OCI-LY7 (cell line): ENCODE data around the gene MYRIP. TPM values are rescaled to one million over a fixed set of nuclear protein-coding genes. Genes with fewer than 3 reads are reported as not detected.

ENCODE experiments used
- BruUV-seq: library from RNA; stranded (reverse); fragments of 400-500 nt; replicated peaks from 2 replicates; lab custom pipeline; 2021; lab: Mats Ljungman, UMichigan
- CTCF ChIA-PET: fragments of 300-600 bp; sonication (Branson Sonifier 250); formaldehyde crosslinking; loops from one replicate; lab custom pipeline; 2022; ENCODE audit warnings: antibody characterized with exemption; ENCODE audit not compliant: unreplicated experiment; lab: Charles Lee
- POLR2A ChIA-PET: fragments of 300-600 bp; sonication (Branson Sonifier 250); formaldehyde crosslinking; loops from one replicate; lab custom pipeline; 2022; ENCODE audit warnings: antibody characterized with exemption; lab: Charles Lee
- DNase-seq: peaks from one replicate; pipeline ENCODE4 v3.0.0-alpha.2; 2015; ENCODE audit warnings: low spot score
- H2AFZ ChIP-seq: fragments of 200-600 bp; sonication (generic), shearing (Covaris generic); 2 replicates; pipeline ENCODE4 v1.6.1; 2014; ENCODE audit warnings: mild to moderate bottlenecking, antibody characterized with exemption, low read length, moderate library complexity
- H3K27ac ChIP-seq: fragments of 200-600 bp; sonication (generic); 2 replicates; pipeline ENCODE4 v1.5.1; 2014; ENCODE audit warnings: mixed run types, low read depth, mild to moderate bottlenecking, moderate library complexity, low read length, inconsistent platforms; ENCODE audit not compliant: poor library complexity, severe bottlenecking
- H3K36me3 ChIP-seq: fragments of 200-600 bp; sonication (generic); 2 replicates; pipeline ENCODE4 v1.6.1; 2014; ENCODE audit warnings: mild to moderate bottlenecking, antibody characterized with exemption, low read length, moderate library complexity, mixed read lengths; ENCODE audit not compliant: insufficient read depth
- H3K4me1 ChIP-seq: fragments of 200-600 bp; sonication (generic); 2 replicates; pipeline ENCODE4 v1.5.1; 2014; ENCODE audit warnings: mild to moderate bottlenecking, low read length; ENCODE audit not compliant: insufficient read depth, poor library complexity, severe bottlenecking
- H3K4me2 ChIP-seq: fragments of 200-600 bp; sonication (generic); 2 replicates; pipeline ENCODE4 v1.6.1; 2014; ENCODE audit warnings: mild to moderate bottlenecking, low read length
- H3K4me3 ChIP-seq: fragments of 200-600 bp; sonication (generic); 2 replicates; pipeline ENCODE4 v1.5.1; 2014; ENCODE audit warnings: mild to moderate bottlenecking, low read depth, low read length; ENCODE audit not compliant: poor library complexity, severe bottlenecking
- H3K79me2 ChIP-seq: fragments of 200-600 bp; sonication (generic); 2 replicates; pipeline ENCODE4 v1.6.1; 2016; ENCODE audit warnings: low read depth, mild to moderate bottlenecking, low read length, moderate library complexity, mixed read lengths; ENCODE audit not compliant: insufficient read depth
- H3K9me2 ChIP-seq: fragments of 200-600 bp; sonication (generic); 2 replicates; pipeline ENCODE4 v1.6.1; 2016; ENCODE audit warnings: mild to moderate bottlenecking, low read length, mixed read lengths; ENCODE audit not compliant: insufficient read depth
- H3K9me3 ChIP-seq: fragments of 200-600 bp; sonication (generic); 2 replicates; pipeline ENCODE4 v1.6.1; 2014; ENCODE audit warnings: mild to moderate bottlenecking, mixed run types, low read length, mixed read lengths
- H4K20me1 ChIP-seq: fragments of 200-600 bp; sonication (generic); 2 replicates; pipeline ENCODE4 v1.6.1; 2014; ENCODE audit warnings: mild to moderate bottlenecking, antibody characterized with exemption, low read length, moderate library complexity, mixed read lengths; ENCODE audit not compliant: insufficient read depth
- EZH2phosphoT487 ChIP-seq: fragments of 200-600 bp; sonication (generic); IDR thresholded peaks from 2 replicates; pipeline ENCODE4 v1.6.1; 2018; ENCODE audit warnings: low read depth, borderline replicate concordance, mild to moderate bottlenecking, mixed run types, antibody characterized with exemption, low read length, moderate library complexity, mixed read lengths
- intact Hi-C: fragments of 100-400 bp; cut with micrococcal nuclease; formaldehyde crosslinking; loops from one replicate; pipeline ENCODE4 v1.10.0; 2022; ENCODE audit not compliant: unreplicated experiment
- total RNA-seq, 2 experiments: library from RNA; depleted of rRNA in 1 of 2; stranded (reverse); fragments of >200 nt in 1 of 2; shearing (Covaris generic) in 1 of 2; gene quantifications; 2 replicates each; pipeline ENCODE4 v1.2.3, GENCODE V29; 2014 to 2022
- TF ChIP-seq, protein P1 (sequence below): fragments of 200-600 bp; sonication (generic); conservative IDR thresholded peaks from 2 replicates; pipeline ENCODE4 v1.5.1; 2014; ENCODE audit warnings: mild to moderate bottlenecking, antibody characterized with exemption, low read length, moderate library complexity, mixed read lengths

Gene MYRIP
- total RNA-seq, 2 experiments from 2014 or later = not detected

DNA sequence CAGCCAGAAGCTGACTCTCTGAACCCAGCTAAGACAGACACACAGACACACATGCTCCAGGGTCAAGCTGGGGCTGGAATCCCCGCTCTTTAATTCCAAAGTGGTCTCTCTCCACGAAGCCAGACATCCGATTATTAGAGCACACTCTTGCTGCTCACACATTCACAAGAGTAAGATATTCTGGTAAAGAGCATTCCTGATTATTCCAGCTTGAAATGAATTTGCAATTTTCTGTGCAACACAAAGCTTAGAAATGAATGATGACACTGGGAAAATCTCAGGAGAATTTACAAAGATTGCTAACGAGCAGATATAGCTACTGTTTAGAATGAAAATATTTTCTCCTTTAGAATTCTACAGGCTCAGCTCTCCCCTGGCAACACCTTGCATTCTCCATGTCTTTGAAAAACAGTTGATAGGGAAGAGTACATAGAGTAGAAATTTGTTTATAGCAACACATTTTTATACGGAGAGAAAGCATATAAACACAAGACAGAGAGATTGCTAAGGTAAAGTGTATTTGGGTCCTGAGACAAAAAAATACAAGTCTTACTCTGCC lies 419.5 kb downstream of the MYRIP start:
- Histone ChIP-seq H3K4me1 (no peaks in the 10 kb centered on the region), H3K9me3 (no peaks in the 10 kb centered on the region), H3K36me3 (no peaks in the 10 kb centered on the region), H4K20me1 (no peaks in the 10 kb centered on the region), H2AFZ (no peak overlapping the region), H3K4me3 (no peak overlapping the region), H3K4me2 (no peak overlapping the region), H3K9me2 (no peaks in the 10 kb centered on the region), H3K27ac (no peak overlapping the region), H3K79me2 (no peaks in the 10 kb centered on the region)
- TF ChIP-seq EZH2phosphoT487 = no peak
- TF ChIP-seq, protein P1, sequence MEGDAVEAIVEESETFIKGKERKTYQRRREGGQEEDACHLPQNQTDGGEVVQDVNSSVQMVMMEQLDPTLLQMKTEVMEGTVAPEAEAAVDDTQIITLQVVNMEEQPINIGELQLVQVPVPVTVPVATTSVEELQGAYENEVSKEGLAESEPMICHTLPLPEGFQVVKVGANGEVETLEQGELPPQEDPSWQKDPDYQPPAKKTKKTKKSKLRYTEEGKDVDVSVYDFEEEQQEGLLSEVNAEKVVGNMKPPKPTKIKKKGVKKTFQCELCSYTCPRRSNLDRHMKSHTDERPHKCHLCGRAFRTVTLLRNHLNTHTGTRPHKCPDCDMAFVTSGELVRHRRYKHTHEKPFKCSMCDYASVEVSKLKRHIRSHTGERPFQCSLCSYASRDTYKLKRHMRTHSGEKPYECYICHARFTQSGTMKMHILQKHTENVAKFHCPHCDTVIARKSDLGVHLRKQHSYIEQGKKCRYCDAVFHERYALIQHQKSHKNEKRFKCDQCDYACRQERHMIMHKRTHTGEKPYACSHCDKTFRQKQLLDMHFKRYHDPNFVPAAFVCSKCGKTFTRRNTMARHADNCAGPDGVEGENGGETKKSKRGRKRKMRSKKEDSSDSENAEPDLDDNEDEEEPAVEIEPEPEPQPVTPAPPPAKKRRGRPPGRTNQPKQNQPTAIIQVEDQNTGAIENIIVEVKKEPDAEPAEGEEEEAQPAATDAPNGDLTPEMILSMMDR = no peak
- intact Hi-C loops = no loop called here
- CTCF ChIA-PET = no interaction called here
- DNase-seq = no peak
- BruUV-seq = no TSS peak
- POLR2A ChIA-PET = no interaction called here

DNA sequence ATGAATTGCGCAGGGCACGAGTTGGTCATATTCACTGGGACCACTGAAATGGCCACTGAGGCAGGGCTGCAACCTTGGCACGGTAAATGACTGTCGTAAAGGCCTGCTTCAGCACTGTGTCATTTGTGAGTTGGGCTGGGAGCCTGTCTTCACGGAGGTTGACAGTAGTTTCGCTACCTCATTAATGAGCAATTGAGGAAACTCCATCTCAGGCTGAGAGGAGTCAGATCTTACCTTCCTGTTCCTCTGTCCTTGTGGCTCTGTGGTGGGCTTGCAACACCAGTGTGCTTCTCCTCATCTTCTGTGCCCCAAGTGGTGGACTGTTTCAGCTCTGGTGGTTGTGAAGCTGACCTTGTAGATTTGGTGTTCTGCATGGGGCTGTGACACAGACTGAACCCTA lies 420.0 kb downstream of the MYRIP start:
- no peaks in the 10 kb centered on the region for H3K79me2 ChIP-seq
- H3K4me1 ChIP-seq = no peaks in the 10 kb centered on the region
- H3K4me2 ChIP-seq = no peak overlapping the region
- TF ChIP-seq EZH2phosphoT487 = no peak
- TF ChIP-seq, protein P1 = no peak
- H3K9me3 ChIP-seq = no peaks in the 10 kb centered on the region
- H3K27ac ChIP-seq = no peak overlapping the region
- intact Hi-C loops = no loop called here
- CTCF ChIA-PET = no interaction called here
- no peaks in the 10 kb centered on the region for H3K9me2 ChIP-seq
- no peaks in the 10 kb centered on the region for H4K20me1 ChIP-seq
- DNase-seq = no peak
- no peaks in the 10 kb centered on the region for H3K36me3 ChIP-seq
- BruUV-seq = no TSS peak
- POLR2A ChIA-PET = no interaction called here
- H2AFZ ChIP-seq = no peak overlapping the region
- no peak overlapping the region for H3K4me3 ChIP-seq

DNA sequence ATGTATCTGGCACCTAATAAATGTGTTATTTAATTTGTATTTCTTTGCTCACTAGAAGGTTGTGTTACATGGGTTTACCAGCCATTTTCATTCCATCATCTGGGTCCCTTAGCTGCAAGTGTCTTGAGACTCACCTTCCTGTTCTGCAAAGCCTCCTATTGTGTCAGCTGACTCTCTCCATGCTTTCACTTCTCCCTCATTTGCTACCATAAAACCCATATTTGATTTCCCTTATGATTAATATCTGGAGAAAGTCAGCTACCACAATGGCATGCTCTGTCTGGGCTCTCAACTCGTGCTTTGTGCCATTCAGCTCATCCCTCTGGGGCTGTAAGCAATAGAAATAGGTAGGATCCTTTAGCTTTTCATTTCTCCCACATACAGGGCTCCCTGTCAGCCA lies 420.6 kb downstream of the MYRIP start:
- POLR2A ChIA-PET = interaction anchor here (0.6 kb wide), 1 partner anchor 1733 kb away, joined by 3 read pairs; no protein-coding TSS in a partner anchor

More for the DNA sequence above, 420.6 kb downstream of the MYRIP start:
- Histone ChIP-seq H3K27ac (no peak overlapping the region), H3K4me2 (no peak overlapping the region), H3K4me1 (no peaks in the 10 kb centered on the region), H3K9me2 (no peaks in the 10 kb centered on the region), H3K36me3 (no peaks in the 10 kb centered on the region), H3K79me2 (no peaks in the 10 kb centered on the region), H4K20me1 (no peaks in the 10 kb centered on the region), H3K4me3 (no peak overlapping the region), H3K9me3 (no peaks in the 10 kb centered on the region), H2AFZ (no peak overlapping the region)
- no TSS peak for BruUV-seq
- TF ChIP-seq EZH2phosphoT487 = no peak
- TF ChIP-seq, protein P1 = no peak
- intact Hi-C loops = no loop called here
- CTCF ChIA-PET = no interaction called here
- no peak for DNase-seq
